ENCODE measurements around the gene RUNX1.

Gene RUNX1

DNA sequence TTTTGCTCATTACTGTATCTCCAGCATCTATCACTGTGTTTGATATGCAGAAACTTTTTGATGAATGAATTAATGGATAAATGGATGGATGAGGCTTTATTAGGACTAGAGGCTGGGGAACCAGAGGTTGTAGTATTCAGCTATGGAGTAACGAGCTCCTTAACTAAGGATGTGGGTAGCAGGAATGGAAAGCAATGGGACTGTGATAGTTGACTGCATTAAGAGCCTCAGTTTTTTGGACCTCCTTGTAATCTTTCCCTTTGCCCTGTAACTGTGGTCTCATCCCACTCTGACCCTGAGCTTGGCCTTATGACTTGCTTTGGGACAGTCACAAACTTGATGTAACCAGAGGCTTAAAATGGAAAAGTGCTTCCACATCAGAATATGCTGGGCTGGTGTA, 9.0 kb upstream of the RUNX1 start:
- no peak for DNase-seq

DNA sequence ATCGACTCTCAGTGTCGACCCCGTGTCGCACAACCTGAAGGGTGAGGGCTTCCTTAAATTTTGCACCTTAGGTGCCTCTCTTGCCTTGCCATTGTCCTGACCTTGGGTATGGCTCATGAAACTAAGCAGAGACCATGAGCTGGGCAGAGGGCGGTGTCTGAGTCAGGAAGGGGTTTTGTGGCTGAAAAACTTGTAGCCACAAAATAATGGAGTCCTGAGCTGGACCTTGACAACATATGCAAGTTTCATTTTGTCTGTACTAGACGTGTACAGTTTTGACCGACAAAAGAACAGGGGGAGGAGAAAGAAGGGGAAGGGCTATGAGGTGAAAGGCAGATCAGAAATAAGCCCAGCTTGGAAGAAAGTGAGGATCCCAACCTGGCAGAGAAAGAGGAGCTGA, 8.3 kb upstream of the RUNX1 start:
- DNase-seq: no peak

DNA sequence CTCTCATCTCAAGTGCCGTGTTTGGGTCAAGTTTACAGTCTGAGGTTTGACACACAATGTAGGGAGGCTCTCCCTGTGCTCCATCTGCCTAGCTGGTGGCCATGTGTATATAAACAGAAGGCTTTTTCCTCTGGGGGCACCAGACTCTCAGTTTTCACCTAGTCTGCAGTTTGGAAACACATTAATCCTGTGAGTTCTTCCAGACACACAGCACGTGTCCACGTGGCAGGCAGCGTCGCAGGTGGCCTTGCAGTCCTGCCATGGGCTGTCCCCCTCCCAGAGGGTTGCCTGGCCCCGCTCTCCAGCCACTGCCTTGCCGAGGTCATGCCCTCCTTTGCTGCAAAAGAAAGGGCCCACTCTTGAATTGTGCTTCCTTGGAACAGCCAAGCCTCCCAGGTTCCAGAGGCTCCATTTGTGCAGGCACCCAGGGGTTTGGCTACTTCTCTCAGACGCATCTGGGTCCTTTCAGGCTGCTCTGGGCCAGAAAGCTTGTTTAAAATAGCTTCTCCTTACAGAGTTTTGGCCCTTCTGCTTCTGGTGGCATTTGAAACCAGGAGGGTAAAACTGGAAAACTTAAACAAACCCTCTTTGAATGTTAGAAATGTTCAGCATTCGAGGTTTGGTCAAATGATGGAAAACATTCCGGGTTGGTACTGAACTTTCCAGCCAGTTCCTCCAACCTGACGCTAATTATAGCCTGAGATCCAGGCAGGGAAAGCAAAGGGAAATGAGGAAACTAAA, 4.4 kb upstream of the RUNX1 start:
- DNase-seq: peak; percentile 10

DNA sequence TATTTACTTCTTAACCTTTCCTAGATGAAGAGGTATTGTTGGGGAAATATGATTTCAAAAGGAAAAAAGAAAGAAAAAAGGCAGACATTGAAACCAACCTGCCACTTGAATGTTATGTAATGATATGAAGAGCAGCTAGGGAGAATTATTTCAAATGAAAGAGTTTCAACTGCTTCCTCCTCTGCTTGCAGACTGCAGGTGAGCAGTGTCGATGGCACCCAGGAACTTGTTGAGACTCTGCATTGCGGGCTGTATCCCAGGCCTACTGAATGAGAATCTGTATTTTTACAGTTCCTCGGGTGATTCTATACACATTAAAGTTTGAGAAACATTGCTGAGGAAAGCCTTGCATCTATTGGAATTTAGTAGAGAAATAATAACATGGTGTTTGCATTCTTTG, 3.7 kb upstream of the RUNX1 start:
- peak; percentile 50 for DNase-seq

DNA sequence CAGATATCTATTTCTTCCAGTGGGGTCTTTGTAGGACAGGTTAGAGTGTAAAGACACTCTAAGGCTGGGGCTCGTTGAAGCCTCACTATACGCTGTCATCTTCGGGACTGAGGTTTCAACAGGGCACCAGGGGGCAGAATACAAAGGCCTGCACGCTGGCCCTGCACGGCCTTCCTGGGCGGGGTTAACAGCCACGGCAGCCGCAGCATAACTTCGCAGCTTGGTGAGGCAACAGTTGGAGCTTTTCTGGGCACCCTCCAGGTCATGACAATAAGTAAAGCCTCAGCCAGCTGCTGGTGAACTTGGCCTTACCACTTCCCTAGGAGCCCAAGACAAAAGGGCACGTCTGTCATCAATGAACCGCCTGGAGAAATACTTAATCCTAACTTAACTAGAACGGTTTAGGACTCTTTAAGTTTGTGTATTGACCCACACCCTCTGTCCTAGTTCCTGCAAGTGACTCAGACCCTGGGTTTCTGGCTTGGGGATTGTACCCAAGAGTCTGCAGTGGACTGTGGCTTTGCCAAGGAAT, 2.3 kb upstream of the RUNX1 start:
- DNase-seq: peak; percentile 91

DNA sequence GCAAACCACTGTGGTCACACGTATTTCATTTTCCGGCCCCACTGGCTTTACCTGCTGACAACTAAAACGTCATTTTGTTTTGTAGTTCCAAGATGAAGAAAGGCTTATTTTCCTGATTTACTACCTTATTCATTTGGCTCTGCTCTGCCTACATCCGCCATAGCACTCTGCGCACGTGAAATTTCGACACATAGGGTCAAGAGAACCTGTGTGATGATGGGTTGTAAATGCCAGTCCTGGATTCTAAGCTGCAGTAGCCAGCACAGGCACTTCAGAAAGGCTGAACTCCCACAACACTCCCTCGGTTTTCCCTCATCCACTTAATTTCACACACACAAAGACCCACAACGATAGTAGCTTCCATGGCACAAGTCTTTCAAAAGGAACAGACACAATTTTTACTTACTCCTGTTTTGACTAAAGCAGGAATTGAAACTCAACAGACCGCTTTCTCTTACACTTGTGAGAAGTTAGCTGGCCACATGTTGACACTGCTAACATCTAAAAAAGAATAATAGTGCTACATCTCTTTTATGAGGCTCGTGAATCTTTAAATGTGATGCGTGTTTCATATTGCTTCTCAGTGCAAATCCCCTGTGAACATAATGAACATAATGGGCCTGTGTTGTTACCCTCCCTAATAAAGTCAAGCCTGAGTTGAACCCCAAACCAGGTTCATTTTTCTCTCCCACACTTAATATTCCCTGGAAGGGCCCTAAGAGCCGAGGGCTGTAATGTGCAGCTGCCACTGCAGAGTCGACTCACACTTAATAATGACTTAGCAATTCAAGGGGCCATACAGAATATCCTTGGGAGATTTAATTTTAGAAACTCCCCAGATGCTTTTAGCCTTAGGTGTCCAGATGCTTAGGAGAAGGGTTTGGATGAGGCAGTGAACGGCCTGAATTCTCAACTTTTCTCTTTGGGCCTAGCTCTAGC, 1.5 kb upstream of the RUNX1 start:
- no peak for DNase-seq

DNA sequence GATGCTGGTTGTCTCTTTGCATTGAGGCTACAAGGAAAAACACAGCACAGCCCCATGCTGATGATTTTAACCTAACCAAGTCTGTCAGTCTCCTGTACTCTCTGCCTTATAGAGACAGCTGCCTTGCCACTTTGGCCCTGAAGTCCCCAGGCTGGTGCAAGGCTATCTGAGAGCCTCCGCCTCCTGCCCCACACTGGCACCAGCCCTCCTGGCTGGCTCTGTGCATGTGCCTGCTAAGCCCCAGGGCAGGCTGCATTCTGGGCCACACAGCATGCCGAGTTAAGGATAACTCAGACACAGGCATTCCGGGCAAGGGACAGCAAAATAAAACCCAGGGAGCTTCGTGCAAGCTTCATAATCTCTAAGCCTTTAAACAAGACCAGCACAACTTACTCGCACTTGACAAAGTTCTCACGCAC, 910 bp downstream of the RUNX1 start:
- DNase-seq: peak; percentile 52

DNA sequence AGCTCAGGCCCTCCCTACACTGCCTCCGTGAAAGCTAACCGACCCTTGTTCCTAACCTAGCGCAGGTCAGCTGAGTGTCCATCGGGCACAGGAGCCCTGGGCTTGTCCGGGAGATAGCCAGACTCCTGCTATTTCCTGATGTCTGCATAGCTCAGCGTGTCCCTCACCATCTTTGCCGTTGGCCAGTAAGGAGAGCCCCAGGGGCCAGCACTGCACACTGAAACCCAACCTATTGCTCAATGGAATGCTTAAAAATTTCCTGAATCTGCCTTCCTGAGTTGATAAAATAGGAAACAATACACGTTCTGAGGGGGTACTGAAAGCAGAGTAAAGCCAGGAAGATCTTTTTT, 2.2 kb downstream of the RUNX1 start:
- no peak for DNase-seq

DNA sequence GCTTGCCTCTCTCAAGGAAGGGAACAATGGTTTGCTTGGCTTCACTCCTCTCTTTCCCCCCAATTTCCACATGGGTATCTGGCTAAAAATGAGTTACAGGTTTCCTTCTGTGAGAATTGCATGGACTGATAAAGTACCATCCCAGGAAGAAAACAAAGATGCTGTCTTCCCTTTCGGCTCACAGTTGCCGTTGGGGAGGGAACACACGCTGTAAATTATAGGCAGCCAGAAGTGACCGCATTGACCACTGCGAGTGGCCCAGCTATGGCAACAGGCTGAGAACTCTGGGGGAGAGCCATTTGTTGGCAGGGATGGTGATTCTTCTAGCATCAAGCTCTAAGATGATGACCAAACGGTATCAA, 2.9 kb downstream of the RUNX1 start:
- no peak for DNase-seq

DNA sequence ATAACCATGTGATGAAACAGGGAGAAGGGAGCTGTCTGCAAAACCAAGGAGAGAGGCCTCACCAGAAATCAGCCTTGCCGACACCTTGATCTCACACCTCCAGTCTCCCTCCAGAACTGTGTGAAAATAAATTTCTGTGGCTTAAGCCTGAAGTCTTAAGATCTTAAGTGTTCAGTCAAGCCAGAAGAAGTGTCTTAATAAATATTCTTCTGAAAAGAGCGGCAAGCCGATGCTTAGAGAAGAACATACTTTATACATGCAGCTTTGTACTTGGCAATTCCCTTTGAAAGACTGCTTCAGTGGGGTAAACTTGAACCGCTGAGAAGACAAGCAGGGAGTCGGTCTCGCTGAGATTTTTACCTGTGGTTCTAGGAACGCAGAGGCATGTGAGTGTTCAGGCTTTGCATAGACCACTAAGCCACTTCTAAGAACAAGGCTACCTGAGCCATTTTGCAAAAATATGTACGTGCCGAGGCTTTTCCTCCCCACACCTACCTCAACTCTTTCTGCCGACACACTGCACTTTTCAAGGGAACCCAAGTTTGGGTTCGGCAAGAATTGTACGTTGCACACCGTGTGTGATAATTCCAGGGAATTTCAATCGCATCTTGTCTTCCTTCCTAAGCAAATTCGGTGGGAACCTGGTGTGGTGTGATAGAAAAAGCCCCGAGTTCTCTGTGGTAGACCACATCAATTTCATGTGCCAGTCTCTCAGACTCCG, 3.4 kb downstream of the RUNX1 start:
- DNase-seq: peak; percentile 70

DNA sequence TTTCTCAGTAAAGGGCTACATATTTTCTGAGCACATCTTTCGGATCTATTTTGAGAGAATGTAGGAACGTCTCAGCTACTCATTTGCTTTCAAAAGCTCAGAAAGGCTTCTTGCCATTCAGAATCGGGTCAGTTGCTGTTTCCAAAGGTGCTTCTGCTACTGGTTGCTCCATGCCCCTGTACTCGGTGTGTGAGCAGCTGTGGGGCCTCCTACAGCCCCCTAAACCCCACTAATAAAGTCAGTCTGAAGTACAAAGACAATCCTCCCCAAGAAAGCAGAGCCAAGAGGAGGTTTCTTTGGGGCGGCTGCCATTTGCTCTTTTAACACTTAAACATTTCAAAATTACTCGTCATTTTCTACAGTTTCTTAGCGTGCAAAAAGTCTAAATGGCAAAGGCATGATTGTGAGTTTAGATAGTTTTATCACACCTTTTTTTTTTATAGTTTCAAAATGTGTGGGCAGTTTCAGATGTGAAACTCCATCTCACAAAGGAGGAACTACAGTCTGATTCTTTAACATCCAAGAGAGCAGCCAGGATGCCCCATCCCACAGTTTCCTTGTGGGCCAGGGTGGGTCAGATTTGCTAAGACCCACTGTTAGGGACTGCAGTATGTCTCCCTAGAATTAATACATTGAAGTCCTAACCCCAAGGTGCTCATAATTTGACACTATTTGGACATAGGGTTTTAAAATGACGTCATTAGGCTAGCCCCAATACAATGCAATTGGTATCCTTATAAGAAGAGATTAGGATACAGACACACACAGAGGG, 4.1 kb downstream of the RUNX1 start:
- DNase-seq: no peak

DNA sequence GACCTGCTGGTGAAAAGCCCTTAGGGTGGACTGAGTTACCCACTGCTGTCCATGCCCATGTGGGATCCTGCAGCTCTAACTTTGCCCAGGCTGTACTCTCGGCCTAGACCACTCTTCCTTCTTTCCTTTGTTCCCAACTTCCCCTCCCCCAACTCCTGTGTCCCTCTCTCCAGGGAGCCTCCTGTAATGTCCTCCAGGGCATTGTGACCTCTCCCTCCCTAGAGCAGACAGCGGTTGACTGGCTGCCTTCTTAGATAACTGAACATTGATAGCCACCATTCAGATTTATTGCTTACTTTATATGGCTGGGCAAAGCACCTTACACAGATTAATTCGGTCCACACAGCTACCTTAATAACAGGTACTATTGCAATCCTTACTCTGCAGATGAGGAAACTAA, 5.0 kb downstream of the RUNX1 start:
- DNase-seq: no peak

DNA sequence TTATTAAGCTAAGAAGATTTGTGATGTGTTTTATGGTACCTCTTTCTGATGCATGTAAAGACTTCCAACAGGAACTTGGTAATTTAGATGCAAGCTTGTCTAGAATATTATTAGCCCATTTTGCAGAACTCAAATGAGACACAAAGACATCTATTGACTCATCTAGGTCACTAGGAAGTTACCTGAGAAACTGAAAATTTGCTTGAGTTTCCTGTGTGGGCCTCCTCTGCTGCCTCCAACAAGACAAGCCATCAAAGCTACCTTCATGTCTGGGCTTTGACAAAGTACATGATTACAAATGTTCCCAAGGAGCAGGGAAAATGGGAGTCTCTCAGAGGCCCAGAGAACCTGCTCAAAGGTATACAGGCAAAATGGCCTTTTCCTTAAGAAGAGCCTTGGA, 5.6 kb downstream of the RUNX1 start:
- DNase-seq: peak; percentile 60

DNA sequence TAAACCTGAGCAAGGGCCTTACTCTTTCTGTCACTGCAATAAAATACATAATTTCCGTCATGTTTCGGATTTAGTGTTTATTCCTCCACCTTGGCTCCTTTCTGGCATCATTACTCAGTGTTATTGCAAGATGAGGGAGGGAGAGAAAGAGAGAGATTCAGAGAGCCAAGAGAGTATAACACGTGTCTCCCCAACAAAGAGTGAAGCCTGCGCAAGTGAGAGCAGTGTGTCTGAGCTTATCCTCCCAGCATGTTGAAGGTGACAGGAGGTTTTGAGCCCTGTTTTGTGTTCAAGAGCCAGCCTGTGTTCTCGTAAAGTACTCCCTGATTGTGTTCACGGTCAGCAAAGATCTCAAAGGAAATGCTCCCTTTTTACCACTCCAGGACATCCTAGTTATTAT, 6.3 kb downstream of the RUNX1 start:
- no peak for DNase-seq

DNA sequence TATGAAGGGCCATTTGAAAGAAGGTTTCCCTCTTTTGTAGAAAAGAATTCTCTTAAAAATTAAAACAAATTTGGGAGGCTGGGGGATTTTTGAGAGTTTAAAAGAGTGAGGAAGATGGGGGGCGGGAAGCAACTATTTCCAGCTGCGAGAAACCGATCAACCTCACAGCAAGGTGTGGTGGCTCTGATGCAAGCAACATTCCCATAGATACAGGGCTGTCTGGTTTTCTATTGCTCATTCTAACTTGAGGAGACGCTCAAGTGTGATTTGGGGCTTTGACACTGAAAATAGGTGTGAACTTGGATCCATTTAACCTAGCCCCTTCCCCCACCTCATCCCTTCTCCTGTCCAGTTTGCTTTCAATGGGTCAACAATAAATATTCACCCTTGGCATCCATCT, 7.2 kb downstream of the RUNX1 start:
- no peak for DNase-seq

DNA sequence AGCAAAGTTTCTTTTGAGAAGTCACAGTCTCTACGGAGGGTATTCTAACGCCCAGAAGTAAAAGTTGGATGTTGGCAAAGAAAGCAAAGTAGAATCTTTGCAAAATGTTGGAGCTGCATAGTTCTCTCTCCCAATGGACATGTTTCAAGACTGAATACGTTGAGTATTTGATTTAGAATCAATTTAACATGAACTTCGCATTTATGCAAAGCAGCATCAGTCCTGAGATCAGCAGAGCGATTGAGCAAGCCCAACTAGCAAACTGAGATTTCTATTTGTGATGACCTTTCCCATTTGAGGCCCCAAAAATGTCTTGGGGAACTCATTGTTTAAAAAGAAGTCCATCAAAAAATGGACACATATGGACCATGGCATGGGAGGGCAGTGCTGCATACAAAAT, 8.0 kb downstream of the RUNX1 start:
- no peak for DNase-seq

DNA sequence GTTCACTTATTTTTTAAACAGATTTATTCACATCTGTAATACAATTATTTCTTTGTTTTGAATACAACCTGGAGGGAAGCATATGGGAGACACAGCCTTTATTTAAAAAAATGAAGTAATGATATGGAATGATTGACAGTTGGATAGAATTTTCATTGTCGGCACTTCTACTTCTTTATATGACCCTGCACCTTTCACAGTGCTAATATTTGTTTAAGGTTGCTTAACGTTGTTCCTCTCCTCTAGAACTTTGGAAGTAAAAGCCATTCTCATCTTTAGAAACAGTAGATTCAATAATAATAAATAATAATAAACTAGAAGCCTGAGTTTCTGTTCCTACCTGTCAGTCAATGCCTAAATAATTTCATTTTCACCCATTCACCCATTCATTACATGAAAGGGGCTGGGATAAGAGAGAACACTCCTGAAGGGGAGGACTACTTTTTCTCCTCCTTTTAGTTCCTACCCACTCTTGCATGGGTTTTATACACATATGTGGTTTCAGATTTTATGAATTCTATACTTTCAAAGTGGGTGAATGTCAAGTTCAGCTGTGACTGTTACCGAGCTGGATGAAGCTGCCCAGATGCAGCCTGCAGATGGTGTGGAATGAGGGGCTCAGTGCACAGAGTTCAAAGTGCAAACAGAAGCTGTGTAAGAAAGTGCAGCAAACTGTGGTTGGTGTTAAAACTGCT, 9.4 kb downstream of the RUNX1 start:
- DNase-seq: no peak

DNA sequence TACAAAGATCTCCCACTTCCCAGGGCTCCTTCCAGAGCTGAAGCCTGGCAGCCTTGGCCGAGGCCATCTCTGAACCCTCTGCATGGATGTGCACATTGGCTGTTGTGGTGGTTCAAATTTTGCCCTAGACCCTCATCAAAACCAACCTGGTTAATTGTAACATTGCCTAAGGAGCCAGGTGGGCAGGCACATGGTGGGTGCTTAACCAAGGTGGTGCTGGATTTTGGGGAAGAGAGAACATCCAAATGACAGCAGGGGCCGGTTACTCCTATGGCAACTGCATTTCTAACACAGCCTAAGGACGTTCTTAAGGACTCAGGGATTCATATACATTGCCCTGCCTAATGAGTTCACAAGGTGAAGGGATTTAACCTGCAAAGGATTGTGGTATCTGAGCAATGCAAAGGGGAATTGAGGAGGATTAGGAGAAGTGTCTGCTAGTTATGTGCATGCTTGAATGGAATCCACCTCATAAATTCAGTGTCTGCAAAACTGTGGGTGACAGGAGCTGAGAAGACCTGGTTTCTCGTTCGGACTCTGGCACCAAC, 10.3 kb downstream of the RUNX1 start:
- DNase-seq: no peak

DNA sequence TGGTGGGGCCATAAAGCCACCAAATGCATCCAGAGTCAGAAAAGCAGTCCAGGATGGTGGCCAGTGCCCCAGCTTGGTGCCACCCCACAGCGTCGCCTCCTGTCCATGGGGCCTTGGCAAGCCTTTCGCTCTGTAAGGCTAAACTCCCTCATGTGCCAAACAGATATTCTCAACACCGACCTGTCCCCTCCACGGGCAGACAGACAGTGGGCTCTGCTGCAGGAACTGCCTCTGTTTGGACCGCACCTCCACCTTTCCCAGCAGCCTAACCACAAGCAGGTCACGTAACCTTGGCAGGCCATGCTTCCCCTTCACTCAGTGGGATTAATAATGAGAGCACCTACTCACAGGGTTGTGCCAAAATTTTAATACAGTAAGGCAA, 11.7 kb downstream of the RUNX1 start:
- no peak for DNase-seq

DNA sequence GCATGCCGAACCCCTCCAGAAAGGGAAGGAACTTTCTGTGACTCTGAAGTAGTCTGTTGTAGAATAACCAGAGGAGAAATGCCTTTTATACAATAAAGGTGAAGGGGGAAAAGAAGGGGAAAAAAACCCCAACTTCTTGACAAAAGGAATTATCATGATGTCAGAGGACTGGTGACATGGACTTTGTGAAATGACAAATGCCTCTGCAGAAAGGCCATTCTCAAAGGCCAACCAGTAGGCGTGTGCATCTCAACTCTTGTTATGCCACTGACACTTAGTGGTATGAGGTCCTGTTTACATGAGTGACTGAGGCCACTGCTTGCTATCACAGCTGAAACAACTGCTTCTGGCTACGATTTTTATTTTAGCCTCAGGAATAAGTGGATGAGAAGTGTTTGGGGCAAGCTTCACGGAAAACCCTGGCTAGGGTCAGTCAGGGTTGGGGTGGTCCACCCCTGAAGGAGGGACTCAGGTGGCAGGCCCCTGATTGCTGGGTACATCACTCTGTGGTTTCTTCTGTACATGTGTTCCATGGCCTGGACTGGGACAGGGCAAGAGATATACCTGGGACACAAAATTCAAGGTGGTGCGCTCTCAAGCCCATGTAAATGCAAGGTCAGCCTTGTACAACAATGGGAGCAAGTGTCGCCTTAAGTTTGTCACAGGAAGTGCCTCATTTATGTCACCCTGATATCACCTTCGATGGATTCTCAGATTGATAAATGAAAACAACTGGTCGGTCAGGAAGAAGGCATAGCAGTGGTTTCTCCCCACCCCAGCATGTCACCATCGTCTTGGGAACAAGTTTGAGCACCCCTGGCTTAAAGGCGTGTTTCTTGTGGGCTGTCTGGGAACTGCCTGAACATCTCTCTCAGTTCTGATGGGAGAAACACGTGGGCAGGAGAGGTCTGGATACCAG, 12.4 kb downstream of the RUNX1 start:
- DNase-seq: no peak

DNA sequence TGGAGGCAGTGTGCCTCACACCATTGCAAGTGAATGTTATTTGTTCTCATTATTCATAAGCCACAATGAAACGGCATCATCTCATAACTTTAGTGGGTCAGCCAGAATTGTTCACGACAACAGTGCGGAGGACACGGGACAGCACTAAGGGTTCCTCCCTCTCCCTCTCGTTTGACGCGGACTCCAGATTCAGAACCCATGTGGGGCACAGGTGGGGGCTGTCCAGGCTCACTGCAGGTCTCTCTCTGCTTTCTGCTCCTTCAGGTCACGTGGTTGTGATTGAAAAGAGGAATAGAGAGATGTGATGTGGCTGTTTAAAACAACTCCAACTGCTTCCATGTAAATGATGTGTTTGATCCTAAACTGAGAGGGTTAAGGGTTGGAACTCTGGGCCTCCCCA, 13.5 kb downstream of the RUNX1 start:
- no peak for DNase-seq

All from CD4-positive, alpha-beta T cell treated with Interleukin-6 for 4 hours (primary cell).